Transverse colon (tissue), 4 donors: ENCODE measurements around the gene RPGR. TPM values are rescaled to one million over a fixed set of nuclear protein-coding genes. Genes with fewer than 3 reads are reported as not detected.

Experiments used
- DNase-seq: peaks from one replicate; pipeline ENCODE4 v3.0.0-alpha.2; 2019
- H3K27ac ChIP-seq, 4 donors: fragments of 200-600 bp; sonication (generic); 2 replicates each; pipeline ENCODE4 v1.5.1; 2016 to 2018; ENCODE audit warnings: inconsistent platforms in 4 of 4
- H3K27me3 ChIP-seq: fragments of 200-600 bp; sonication (generic); 2 replicates; pipeline ENCODE4 v1.5.1; 2017; ENCODE audit warnings: inconsistent platforms
- H3K36me3 ChIP-seq, 4 donors: fragments of 200-600 bp; sonication (generic); 2 replicates each; pipeline ENCODE4 v1.5.1; 2017 to 2019; ENCODE audit warnings: inconsistent platforms in 4 of 4
- H3K4me1 ChIP-seq, 4 donors: fragments of 200-600 bp; sonication (generic); 2 replicates each; pipeline ENCODE4 v1.5.1; 2017 to 2020; ENCODE audit warnings: inconsistent platforms in 4 of 4
- H3K4me3 ChIP-seq, 4 donors: fragments of 200-600 bp; sonication (generic); 1 replicate in 1 of 4; 2 replicates in 3 of 4; pipeline versions ENCODE4 v1.5.1 to v1.6.1; 2017 to 2019; ENCODE audit warnings: inconsistent platforms in 4 of 4
- H3K9me3 ChIP-seq, 2 donors: fragments of 200-600 bp; sonication (generic); 2 replicates each; pipeline ENCODE4 v1.5.1; 2017 to 2019; ENCODE audit warnings: inconsistent platforms in 2 of 2
- EP300 ChIP-seq: sonication (generic); formaldehyde crosslinking; IDR thresholded peaks from one replicate; pipeline ENCODE4 v1.6.1; 2017; ENCODE audit warnings: antibody characterized with exemption, low read depth
- POLR2A ChIP-seq: fragments of 450-650 bp; IDR thresholded peaks from one replicate; pipeline ENCODE4 v1.6.1; 2016; ENCODE audit warnings: antibody characterized with exemption, mild to moderate bottlenecking, moderate library complexity
- POLR2AphosphoS5 ChIP-seq, 3 donors: sonication (generic); formaldehyde crosslinking; IDR thresholded peaks; one replicate each; pipeline ENCODE4 v1.6.1; 2016; ENCODE audit warnings: antibody characterized with exemption in 3 of 3
- WGBS, 2 donors: methylation state at CpG; one replicate each; pipeline ENCODE4 v1.1.5; 2018; ENCODE audit warnings: low coverage in 1 of 2; 5-methylcytosine and 5-hydroxymethylcytosine counted together
- in situ Hi-C, 4 donors: fragments of 200-750 bp; cut with MboI; loops; one replicate each; pipeline versions ENCODE4 v1.15.0 to v1.15.1; 2017; ENCODE audit warnings: low sequenced_read_pairs in 3 of 4, low pct_ligation_motif_present in 1 of 4, low pct_unique_long_range_greater_than_20kb in 1 of 4
- intact Hi-C: fragments of 100-400 bp; cut with DNase I; formaldehyde crosslinking; loops from one replicate; pipeline ENCODE4 v1.15.1; 2023; ENCODE audit warnings: low total_unique reads
- total RNA-seq, 4 donors: library from RNA; depleted of rRNA; stranded (reverse); fragments of >200 nt; gene quantifications; one replicate each; pipeline ENCODE4 v1.1.0, GENCODE V29; 2016
- TF ChIP-seq, protein P1 (sequence below), 5 experiments: fragments of 200-600 bp in 3 of 5; fragments of 450-650 bp in 2 of 5; sonication (generic) in 3 of 5; IDR thresholded peaks; 1 replicate in 2 of 5; 2 replicates in 3 of 5; pipeline ENCODE4 v1.5.1; 2016 to 2017; ENCODE audit warnings: antibody characterized with exemption in 5 of 5, inconsistent platforms in 3 of 5, mild to moderate bottlenecking in 2 of 5, moderate library complexity in 1 of 5

Gene RPGR
- total RNA-seq, 4 donors from 2014 or later = 11.9 to 33.3 (median 23.7) TPM

DNA sequence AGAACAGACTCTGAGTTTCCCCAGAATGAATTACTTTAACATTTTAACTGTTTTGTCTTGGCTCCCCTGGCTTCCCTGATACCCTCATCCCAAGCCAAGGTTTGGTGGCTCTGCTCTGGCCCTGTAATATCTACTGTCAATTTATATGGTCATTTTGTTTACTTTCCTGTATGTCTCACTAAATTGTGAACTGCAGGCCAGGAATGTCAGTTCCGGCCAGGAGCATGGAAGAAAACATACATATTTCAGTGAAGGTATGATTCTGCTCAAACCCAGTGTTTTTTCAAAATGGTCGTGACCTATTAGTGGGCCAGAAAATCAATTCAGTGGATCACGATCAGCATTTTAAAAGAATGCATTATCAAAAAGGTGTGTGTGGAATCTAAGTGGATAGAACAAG is 1.2 kb downstream of the RPGR start:
- intact Hi-C loops = no loop called here
- H3K4me3 ChIP-seq = peak overlapping the region in 3 of 4 donors; percentile 57 to 81 (median 76)

DNA sequence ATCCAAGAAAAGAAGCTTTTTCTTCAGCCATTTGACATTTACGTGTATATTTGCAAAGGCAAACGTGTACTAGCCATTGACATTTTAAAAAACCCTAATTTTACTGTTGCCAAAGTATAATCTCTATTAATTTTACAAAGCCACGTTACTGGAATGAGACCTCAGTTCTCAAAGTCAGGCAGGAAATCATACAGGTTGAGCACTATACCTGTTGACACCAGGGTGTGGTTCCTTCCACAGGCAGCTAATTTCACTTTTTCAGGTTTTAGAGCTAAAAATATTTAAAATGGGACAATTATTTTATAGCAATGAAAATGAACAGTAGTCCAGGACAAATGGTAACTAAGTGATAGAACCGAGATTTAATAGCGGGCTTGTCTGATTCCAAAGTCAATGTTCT is 6.5 kb downstream of the RPGR start:
- H3K27ac ChIP-seq = no peak overlapping the region
- in situ Hi-C loops = no loop called here

More for the DNA sequence above, 1.2 kb downstream of the RPGR start:
- Histone ChIP-seq H3K9me3 (no peaks in the 10 kb centered on the region), H3K36me3 (no peaks in the 10 kb centered on the region), H3K27me3 (no peaks in the 10 kb centered on the region), H3K4me1 (peaks cover 0 to 14% (median 0%) of the 10 kb centered on the region in 4 donors), H3K27ac (peak overlapping the region; percentile 85 to 94 (median 89))
- in situ Hi-C loops = no loop called here
- TF ChIP-seq POLR2AphosphoS5 (IDR thresholded peaks at IDR 0.05) (no peak), EP300 (no peak), POLR2A (no peak)
- TF ChIP-seq, protein P1, sequence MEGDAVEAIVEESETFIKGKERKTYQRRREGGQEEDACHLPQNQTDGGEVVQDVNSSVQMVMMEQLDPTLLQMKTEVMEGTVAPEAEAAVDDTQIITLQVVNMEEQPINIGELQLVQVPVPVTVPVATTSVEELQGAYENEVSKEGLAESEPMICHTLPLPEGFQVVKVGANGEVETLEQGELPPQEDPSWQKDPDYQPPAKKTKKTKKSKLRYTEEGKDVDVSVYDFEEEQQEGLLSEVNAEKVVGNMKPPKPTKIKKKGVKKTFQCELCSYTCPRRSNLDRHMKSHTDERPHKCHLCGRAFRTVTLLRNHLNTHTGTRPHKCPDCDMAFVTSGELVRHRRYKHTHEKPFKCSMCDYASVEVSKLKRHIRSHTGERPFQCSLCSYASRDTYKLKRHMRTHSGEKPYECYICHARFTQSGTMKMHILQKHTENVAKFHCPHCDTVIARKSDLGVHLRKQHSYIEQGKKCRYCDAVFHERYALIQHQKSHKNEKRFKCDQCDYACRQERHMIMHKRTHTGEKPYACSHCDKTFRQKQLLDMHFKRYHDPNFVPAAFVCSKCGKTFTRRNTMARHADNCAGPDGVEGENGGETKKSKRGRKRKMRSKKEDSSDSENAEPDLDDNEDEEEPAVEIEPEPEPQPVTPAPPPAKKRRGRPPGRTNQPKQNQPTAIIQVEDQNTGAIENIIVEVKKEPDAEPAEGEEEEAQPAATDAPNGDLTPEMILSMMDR (IDR thresholded peaks at IDR 0.05) = no peak
- WGBS, 2 donors = 48% methylated on average over 3 of the region's 3 CpGs; no CpG with 5 or more reads in 1 of the 2 donors
- DNase-seq = no peak

DNA sequence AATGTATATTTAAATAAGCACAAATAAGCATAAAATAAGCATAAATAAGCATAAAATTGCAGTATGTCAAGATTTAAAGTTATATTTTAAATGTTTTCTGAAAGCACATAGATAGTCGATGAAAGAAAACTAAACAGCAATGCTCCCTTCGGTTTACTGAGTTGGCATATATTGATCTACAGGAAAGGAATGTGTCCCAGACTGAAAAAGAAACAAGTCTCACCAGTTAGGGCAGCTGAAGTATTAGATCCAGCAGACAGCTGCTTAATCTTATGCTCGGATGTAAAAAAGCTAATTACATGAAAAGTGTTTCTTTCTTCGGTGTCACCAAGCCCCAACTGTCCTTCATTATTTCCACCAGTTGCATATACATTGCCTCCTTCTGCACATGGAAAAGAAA is 8.7 kb downstream of the RPGR start:
- Histone ChIP-seq H3K9me3 (no peaks in the 10 kb centered on the region), H3K27ac (no peak overlapping the region), H3K4me1 (no peaks in the 10 kb centered on the region), H3K36me3 (no peaks in the 10 kb centered on the region), H3K4me3 (no peak overlapping the region), H3K27me3 (no peaks in the 10 kb centered on the region)
- no peak for DNase-seq
- intact Hi-C loops (no loop called here), in situ Hi-C loops (no loop called here)
- no peak for TF ChIP-seq POLR2A
- TF ChIP-seq, protein P1 (IDR thresholded peaks at IDR 0.05) = no peak
- TF ChIP-seq POLR2AphosphoS5 (IDR thresholded peaks at IDR 0.05) = no peak
- TF ChIP-seq EP300 = no peak
- 82 to 85% methylated on average over 2 to 4 of the region's 4 CpGs for WGBS, 2 donors

More for the DNA sequence above, 6.5 kb downstream of the RPGR start:
- Histone ChIP-seq H3K27me3 (no peaks in the 10 kb centered on the region), H3K4me3 (no peak overlapping the region), H3K36me3 (no peaks in the 10 kb centered on the region), H3K4me1 (peaks cover 0 to 3% (median 0%) of the 10 kb centered on the region in 4 donors), H3K9me3 (no peaks in the 10 kb centered on the region)
- TF ChIP-seq EP300 = no peak
- TF ChIP-seq POLR2AphosphoS5 (IDR thresholded peaks at IDR 0.05) = no peak
- WGBS, 2 donors = 71 to 75% methylated on average over 2 to 5 of the region's 5 CpGs
- DNase-seq = no peak
- intact Hi-C loops = no loop called here

DNA sequence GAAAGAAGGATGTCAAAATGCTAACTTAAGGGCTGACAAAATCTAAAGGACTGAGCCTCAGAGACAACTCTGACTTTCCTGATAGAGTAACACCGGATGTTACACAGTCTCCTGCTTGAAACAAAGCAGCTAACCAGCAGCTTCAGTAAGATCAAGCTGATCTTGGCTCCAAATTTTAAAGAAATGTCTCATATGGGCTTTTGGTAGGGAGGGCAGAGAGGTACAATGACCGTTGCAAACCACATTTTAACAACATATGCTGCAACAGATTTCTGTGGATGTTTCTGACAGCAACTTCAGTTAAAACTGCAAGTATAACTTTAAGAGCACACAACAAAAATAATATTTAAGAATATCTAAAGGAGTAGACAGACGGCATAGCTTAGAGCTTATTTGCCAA is 9.1 kb downstream of the RPGR start:
- Histone ChIP-seq H3K4me1 (no peaks in the 10 kb centered on the region), H3K9me3 (no peaks in the 10 kb centered on the region), H3K27me3 (no peaks in the 10 kb centered on the region), H3K27ac (no peak overlapping the region), H3K36me3 (no peaks in the 10 kb centered on the region), H3K4me3 (no peak overlapping the region)
- DNase-seq = no peak
- in situ Hi-C loops (no loop called here), intact Hi-C loops (no loop called here)
- no peak for TF ChIP-seq POLR2AphosphoS5 (IDR thresholded peaks at IDR 0.05)
- no peak for TF ChIP-seq EP300
- no peak for TF ChIP-seq POLR2A
- TF ChIP-seq, protein P1 (IDR thresholded peaks at IDR 0.05) = no peak
- 72 to 81% methylated on average over 2 to 3 of the region's 3 CpGs for WGBS, 2 donors

DNA sequence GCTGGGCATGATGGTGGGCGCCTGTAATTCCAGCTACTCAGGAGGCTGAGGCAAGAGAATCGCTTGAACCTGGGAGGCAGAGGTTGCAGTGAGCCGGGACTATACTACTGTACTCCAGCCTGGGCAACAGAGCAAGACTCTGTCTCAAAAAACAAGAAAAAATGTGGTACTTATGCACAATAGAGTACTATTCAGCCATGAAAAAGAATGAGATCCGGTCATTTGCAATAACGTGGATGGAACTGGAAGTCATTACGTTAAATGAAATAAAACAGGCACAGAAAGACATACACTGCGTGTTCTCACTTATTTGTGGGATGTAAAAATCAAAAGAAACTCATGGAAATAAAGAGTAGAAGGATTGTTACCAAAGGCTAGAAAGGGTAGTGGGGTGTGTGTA is 12.1 kb downstream of the RPGR start:
- H3K36me3 ChIP-seq = no peaks in the 10 kb centered on the region
- no peak overlapping the region for H3K27ac ChIP-seq
- no peak for DNase-seq
- no peak for TF ChIP-seq EP300
- no peak for TF ChIP-seq POLR2A
- TF ChIP-seq POLR2AphosphoS5 (IDR thresholded peaks at IDR 0.05) = no peak
- TF ChIP-seq, protein P1 (IDR thresholded peaks at IDR 0.05) = no peak
- no peaks in the 10 kb centered on the region for H3K27me3 ChIP-seq
- no peak overlapping the region for H3K4me3 ChIP-seq
- intact Hi-C loops (no loop called here), in situ Hi-C loops (no loop called here)
- H3K4me1 ChIP-seq = no peaks in the 10 kb centered on the region
- no peaks in the 10 kb centered on the region for H3K9me3 ChIP-seq
- WGBS, 2 donors = 86% methylated on average over 7 of the region's 7 CpGs; no CpG with 5 or more reads in 1 of the 2 donors
